ENCODE measurements around the gene TUFT1. TPM values are rescaled to one million over a fixed set of nuclear protein-coding genes. Genes with fewer than 3 reads are reported as not detected.

Gene TUFT1
- total RNA-seq, 1 donor, result 16.3 TPM

DNA sequence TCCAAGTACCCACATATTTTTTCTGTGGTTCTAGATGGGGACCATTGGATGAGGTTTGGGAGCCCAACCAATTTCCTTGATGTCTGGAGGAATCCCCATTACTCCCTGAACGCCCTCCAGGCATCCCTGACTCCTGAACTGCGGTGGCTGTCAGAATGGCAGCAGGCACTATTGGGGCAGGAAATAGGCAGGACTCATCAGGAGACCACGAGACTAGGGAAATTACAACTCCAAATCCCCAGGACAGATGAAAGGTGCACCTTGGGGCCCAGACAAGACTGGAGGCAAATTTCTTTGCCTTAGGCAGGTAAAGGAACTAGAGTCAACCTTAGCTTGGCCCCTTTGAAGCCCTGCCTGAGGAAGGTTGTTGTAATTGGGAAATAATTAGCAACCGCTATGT, 27.8 kb upstream of the TUFT1 start:
- Histone ChIP-seq H3K4me1 (ENCODE audit: insufficient read depth, low read length) (peaks cover 10% of the 10 kb centered on the region), H3K27me3 (ENCODE audit: insufficient read depth, low read length) (peaks cover 68% of the 10 kb centered on the region), H3K9me3 (ENCODE audit: low read depth, low read length) (no peaks in the 10 kb centered on the region), H3K4me2 (ENCODE audit: insufficient read depth, low read length) (no peak overlapping the region), H4K20me1 (ENCODE audit: insufficient read depth, low read length) (no peaks in the 10 kb centered on the region), H3K79me2 (ENCODE audit: insufficient read depth, low read length) (no peaks in the 10 kb centered on the region), H3K4me3 (ENCODE audit: insufficient read depth, low read length) (no peak overlapping the region), H3K27ac (ENCODE audit: low read depth, low read length) (no peak overlapping the region), H3K36me3 (ENCODE audit: insufficient read depth, low read length) (no peaks in the 10 kb centered on the region), H2AFZ (ENCODE audit: low read length) (no peak overlapping the region)
- no peak for TF ChIP-seq CTCF (IDR thresholded peaks at IDR 0.05; ENCODE audit: extremely low read depth, low read depth, low read length)
- no peak for DNase-seq (ENCODE audit: insufficient read length, low spot score, missing footprints)

- H3K27ac ChIP-seq (ENCODE audit: low read depth, low read length), result no peak overlapping the region
- H4K20me1 ChIP-seq (ENCODE audit: insufficient read depth, low read length), result no peaks in the 10 kb centered on the region
- no peak for DNase-seq (ENCODE audit: insufficient read length, low spot score, missing footprints)
- H3K27me3 ChIP-seq (ENCODE audit: insufficient read depth, low read length), result peaks cover 67% of the 10 kb centered on the region
- no peak overlapping the region for H3K4me2 ChIP-seq (ENCODE audit: insufficient read depth, low read length)
- H2AFZ ChIP-seq (ENCODE audit: low read length), result no peak overlapping the region
- no peaks in the 10 kb centered on the region for H3K36me3 ChIP-seq (ENCODE audit: insufficient read depth, low read length)
- TF ChIP-seq CTCF (IDR thresholded peaks at IDR 0.05; ENCODE audit: extremely low read depth, low read depth, low read length), result no peak
- peaks cover 10% of the 10 kb centered on the region for H3K4me1 ChIP-seq (ENCODE audit: insufficient read depth, low read length)
- no peak overlapping the region for H3K4me3 ChIP-seq (ENCODE audit: insufficient read depth, low read length)
- no peaks in the 10 kb centered on the region for H3K9me3 ChIP-seq (ENCODE audit: low read depth, low read length)
- H3K79me2 ChIP-seq (ENCODE audit: insufficient read depth, low read length), result no peaks in the 10 kb centered on the region
These were observed 27.1 kb upstream of the TUFT1 start for GRCh38 chr1:151512801-151513625.

GRCh38 chr1:151513626-151514121, 26.4 kb upstream of the TUFT1 start:
- no peak for TF ChIP-seq CTCF (IDR thresholded peaks at IDR 0.05; ENCODE audit: extremely low read depth, low read depth, low read length)
- Histone ChIP-seq H3K79me2 (ENCODE audit: insufficient read depth, low read length) (no peaks in the 10 kb centered on the region), H3K9me3 (ENCODE audit: low read depth, low read length) (no peaks in the 10 kb centered on the region), H4K20me1 (ENCODE audit: insufficient read depth, low read length) (no peaks in the 10 kb centered on the region), H3K27me3 (ENCODE audit: insufficient read depth, low read length) (peaks cover 67% of the 10 kb centered on the region), H3K4me3 (ENCODE audit: insufficient read depth, low read length) (no peak overlapping the region), H3K4me2 (ENCODE audit: insufficient read depth, low read length) (no peak overlapping the region), H3K27ac (ENCODE audit: low read depth, low read length) (no peak overlapping the region), H3K4me1 (ENCODE audit: insufficient read depth, low read length) (peaks cover 10% of the 10 kb centered on the region), H3K36me3 (ENCODE audit: insufficient read depth, low read length) (no peaks in the 10 kb centered on the region), H2AFZ (ENCODE audit: low read length) (no peak overlapping the region)
- DNase-seq (ENCODE audit: insufficient read length, low spot score, missing footprints), result no peak

DNA sequence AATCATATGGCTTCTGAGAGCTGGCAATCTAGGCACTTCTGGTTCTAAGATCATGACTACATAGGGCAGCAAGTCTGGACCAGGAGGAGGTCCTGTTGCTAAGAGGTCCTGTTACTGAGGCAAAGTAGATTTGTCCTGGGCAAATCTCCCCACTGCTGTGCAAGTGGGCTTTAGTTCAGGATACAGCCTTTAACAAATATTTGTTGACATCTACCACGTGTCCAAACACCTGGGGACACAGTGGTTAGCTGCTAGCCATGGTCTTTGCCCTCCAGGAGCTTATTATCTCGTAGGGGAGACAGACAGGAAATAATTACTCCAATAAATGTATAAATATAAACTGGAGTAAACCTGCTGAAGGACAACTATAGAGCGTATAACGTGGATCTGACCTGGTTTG, 25.7 kb upstream of the TUFT1 start:
- no peaks in the 10 kb centered on the region for H3K79me2 ChIP-seq (ENCODE audit: insufficient read depth, low read length)
- DNase-seq (ENCODE audit: insufficient read length, low spot score, missing footprints), result no peak
- peaks cover 62% of the 10 kb centered on the region for H3K27me3 ChIP-seq (ENCODE audit: insufficient read depth, low read length)
- H3K27ac ChIP-seq (ENCODE audit: low read depth, low read length), result no peak overlapping the region
- H3K4me3 ChIP-seq (ENCODE audit: insufficient read depth, low read length), result no peak overlapping the region
- H3K9me3 ChIP-seq (ENCODE audit: low read depth, low read length), result no peaks in the 10 kb centered on the region
- no peaks in the 10 kb centered on the region for H4K20me1 ChIP-seq (ENCODE audit: insufficient read depth, low read length)
- H3K36me3 ChIP-seq (ENCODE audit: insufficient read depth, low read length), result no peaks in the 10 kb centered on the region
- H3K4me2 ChIP-seq (ENCODE audit: insufficient read depth, low read length), result no peak overlapping the region
- H3K4me1 ChIP-seq (ENCODE audit: insufficient read depth, low read length), result peaks cover 10% of the 10 kb centered on the region
- no peak overlapping the region for H2AFZ ChIP-seq (ENCODE audit: low read length)
- TF ChIP-seq CTCF (IDR thresholded peaks at IDR 0.05; ENCODE audit: extremely low read depth, low read depth, low read length), result no peak
